OCI-LY7 (cell line): ENCODE measurements around the gene ACP4. TPM values are rescaled to one million over a fixed set of nuclear protein-coding genes. Genes with fewer than 3 reads are reported as not detected.

Experiments
- BruUV-seq: library from RNA; stranded (reverse); fragments of 400-500 nt; replicated peaks from 2 replicates; lab custom pipeline; 2021; lab: Mats Ljungman, UMichigan
- CTCF ChIA-PET: fragments of 300-600 bp; sonication (Branson Sonifier 250); formaldehyde crosslinking; loops from one replicate; lab custom pipeline; 2022; ENCODE audit warnings: antibody characterized with exemption; ENCODE audit not compliant: unreplicated experiment; lab: Charles Lee
- POLR2A ChIA-PET: fragments of 300-600 bp; sonication (Branson Sonifier 250); formaldehyde crosslinking; loops from one replicate; lab custom pipeline; 2022; ENCODE audit warnings: antibody characterized with exemption; lab: Charles Lee
- DNase-seq: peaks from one replicate; pipeline ENCODE4 v3.0.0-alpha.2; 2015; ENCODE audit warnings: low spot score
- H2AFZ ChIP-seq: fragments of 200-600 bp; sonication (generic), shearing (Covaris generic); 2 replicates; pipeline ENCODE4 v1.6.1; 2014; ENCODE audit warnings: mild to moderate bottlenecking, antibody characterized with exemption, low read length, moderate library complexity
- H3K27ac ChIP-seq: fragments of 200-600 bp; sonication (generic); 2 replicates; pipeline ENCODE4 v1.5.1; 2014; ENCODE audit warnings: mixed run types, low read depth, mild to moderate bottlenecking, moderate library complexity, low read length, inconsistent platforms; ENCODE audit not compliant: poor library complexity, severe bottlenecking
- H3K36me3 ChIP-seq: fragments of 200-600 bp; sonication (generic); 2 replicates; pipeline ENCODE4 v1.6.1; 2014; ENCODE audit warnings: mild to moderate bottlenecking, antibody characterized with exemption, low read length, moderate library complexity, mixed read lengths; ENCODE audit not compliant: insufficient read depth
- H3K4me1 ChIP-seq: fragments of 200-600 bp; sonication (generic); 2 replicates; pipeline ENCODE4 v1.5.1; 2014; ENCODE audit warnings: mild to moderate bottlenecking, low read length; ENCODE audit not compliant: insufficient read depth, poor library complexity, severe bottlenecking
- H3K4me2 ChIP-seq: fragments of 200-600 bp; sonication (generic); 2 replicates; pipeline ENCODE4 v1.6.1; 2014; ENCODE audit warnings: mild to moderate bottlenecking, low read length
- H3K4me3 ChIP-seq: fragments of 200-600 bp; sonication (generic); 2 replicates; pipeline ENCODE4 v1.5.1; 2014; ENCODE audit warnings: mild to moderate bottlenecking, low read depth, low read length; ENCODE audit not compliant: poor library complexity, severe bottlenecking
- H3K79me2 ChIP-seq: fragments of 200-600 bp; sonication (generic); 2 replicates; pipeline ENCODE4 v1.6.1; 2016; ENCODE audit warnings: low read depth, mild to moderate bottlenecking, low read length, moderate library complexity, mixed read lengths; ENCODE audit not compliant: insufficient read depth
- H3K9me2 ChIP-seq: fragments of 200-600 bp; sonication (generic); 2 replicates; pipeline ENCODE4 v1.6.1; 2016; ENCODE audit warnings: mild to moderate bottlenecking, low read length, mixed read lengths; ENCODE audit not compliant: insufficient read depth
- H3K9me3 ChIP-seq: fragments of 200-600 bp; sonication (generic); 2 replicates; pipeline ENCODE4 v1.6.1; 2014; ENCODE audit warnings: mild to moderate bottlenecking, mixed run types, low read length, mixed read lengths
- H4K20me1 ChIP-seq: fragments of 200-600 bp; sonication (generic); 2 replicates; pipeline ENCODE4 v1.6.1; 2014; ENCODE audit warnings: mild to moderate bottlenecking, antibody characterized with exemption, low read length, moderate library complexity, mixed read lengths; ENCODE audit not compliant: insufficient read depth
- CTCF ChIP-seq: fragments of 200-600 bp; sonication (generic); conservative IDR thresholded peaks from 2 replicates; pipeline ENCODE4 v1.5.1; 2014; ENCODE audit warnings: mild to moderate bottlenecking, antibody characterized with exemption, low read length, moderate library complexity, mixed read lengths
- EZH2phosphoT487 ChIP-seq: fragments of 200-600 bp; sonication (generic); IDR thresholded peaks from 2 replicates; pipeline ENCODE4 v1.6.1; 2018; ENCODE audit warnings: low read depth, borderline replicate concordance, mild to moderate bottlenecking, mixed run types, antibody characterized with exemption, low read length, moderate library complexity, mixed read lengths
- intact Hi-C: fragments of 100-400 bp; cut with micrococcal nuclease; formaldehyde crosslinking; loops from one replicate; pipeline ENCODE4 v1.10.0; 2022; ENCODE audit not compliant: unreplicated experiment
- total RNA-seq, 2 experiments: library from RNA; depleted of rRNA in 1 of 2; stranded (reverse); fragments of >200 nt in 1 of 2; shearing (Covaris generic) in 1 of 2; gene quantifications; 2 replicates each; pipeline ENCODE4 v1.2.3, GENCODE V29; 2014 to 2022

Gene ACP4
- total RNA-seq, 2 experiments from 2014 or later: not detected

DNA sequence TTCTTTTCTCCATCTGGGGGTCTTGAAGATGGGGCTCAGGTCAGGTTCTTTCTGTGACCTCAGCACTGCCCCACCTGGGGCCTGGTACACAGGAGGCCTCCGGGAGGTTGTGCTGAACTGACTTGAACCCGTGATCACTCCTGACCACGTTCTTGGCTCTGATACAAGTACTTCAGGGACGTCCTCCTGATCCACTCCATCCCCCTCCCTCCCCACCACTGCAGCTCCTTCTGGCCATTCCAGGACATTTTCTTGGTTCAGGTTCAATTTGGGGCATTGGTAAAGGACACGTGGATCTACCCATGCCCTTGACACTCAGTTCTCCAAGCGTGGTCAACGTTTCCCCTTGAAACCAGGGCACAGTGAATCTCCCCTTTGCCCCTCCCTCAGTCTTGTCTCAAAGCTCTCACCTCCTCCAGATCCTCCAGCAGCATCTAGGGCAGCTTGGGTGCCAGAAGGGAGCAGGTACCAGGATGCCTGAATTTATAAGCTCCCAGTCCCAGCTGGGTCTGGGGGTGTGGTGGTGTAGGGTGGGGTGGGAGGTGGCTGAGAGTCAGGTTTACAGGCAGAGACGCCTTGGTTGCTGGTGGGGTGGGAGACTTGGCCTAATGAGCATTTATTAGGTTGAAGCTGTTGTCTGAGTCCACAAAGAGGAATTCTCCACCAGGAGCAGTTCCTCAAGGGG is 43.0 kb downstream of the ACP4 start, which contains the start of gene KLK15:
Gene KLK15, minus strand, starts transcription at position 458 of the 685 bp plus-strand sequence. CDS start 2,082 bp downstream, outside the sequence.
- no TSS peak for BruUV-seq
- ChIA-PET POLR2A (no interaction called here), CTCF (interaction anchor here (0.5 kb wide), 1 partner anchor 504 kb away, joined by 3 read pairs; the partner anchor contains the start of gene KCNC3)
- H3K36me3 ChIP-seq: no peaks in the 10 kb centered on the region
- H3K9me3 ChIP-seq: no peaks in the 10 kb centered on the region
- no peak within 1 kb of the TSS for H3K27ac ChIP-seq
- DNase-seq: no peak
- no peak within 1 kb of the TSS for H3K4me2 ChIP-seq
- TF ChIP-seq EZH2phosphoT487: no peak
- TF ChIP-seq CTCF: no peak
- H3K9me2 ChIP-seq: no peaks in the 10 kb centered on the region
- H3K79me2 ChIP-seq: no peaks in the 10 kb centered on the region
- H4K20me1 ChIP-seq: no peaks in the 10 kb centered on the region
- H2AFZ ChIP-seq: no peak within 1 kb of the TSS
- peaks cover 5% of the 10 kb centered on the region for H3K4me1 ChIP-seq
- intact Hi-C loops: no loop called here
- H3K4me3 ChIP-seq: no peak within 1 kb of the TSS

GRCh38 chr19:50833802-50834167 is 43.6 kb downstream of the ACP4 start:
- Histone ChIP-seq H3K4me3 (no peak overlapping the region), H2AFZ (no peak overlapping the region), H3K4me2 (no peak overlapping the region), H3K4me1 (peaks cover 5% of the 10 kb centered on the region), H3K27ac (no peak overlapping the region), H3K36me3 (no peaks in the 10 kb centered on the region), H3K9me3 (no peaks in the 10 kb centered on the region), H4K20me1 (no peaks in the 10 kb centered on the region), H3K9me2 (no peaks in the 10 kb centered on the region), H3K79me2 (no peaks in the 10 kb centered on the region)
- no peak for TF ChIP-seq CTCF
- no peak for TF ChIP-seq EZH2phosphoT487
- ChIA-PET POLR2A (no interaction called here), CTCF (interaction anchor here (0.5 kb wide), 1 partner anchor 505 kb away, joined by 3 read pairs; the partner anchor contains the start of gene KCNC3)
- intact Hi-C loops: no loop called here
- no peak for DNase-seq
- BruUV-seq: no TSS peak
